HG03520 (cell line): ENCODE measurements around the gene PTPN4.

Experiments used
- ATAC-seq: cut with Tn5 transposase; IDR thresholded peaks from one replicate; pipeline ENCODE4 v1.9.1; 2021; ENCODE audit warnings: mild to moderate bottlenecking, moderate library complexity; ENCODE audit not compliant: unreplicated experiment

The PTPN4 gene

DNA sequence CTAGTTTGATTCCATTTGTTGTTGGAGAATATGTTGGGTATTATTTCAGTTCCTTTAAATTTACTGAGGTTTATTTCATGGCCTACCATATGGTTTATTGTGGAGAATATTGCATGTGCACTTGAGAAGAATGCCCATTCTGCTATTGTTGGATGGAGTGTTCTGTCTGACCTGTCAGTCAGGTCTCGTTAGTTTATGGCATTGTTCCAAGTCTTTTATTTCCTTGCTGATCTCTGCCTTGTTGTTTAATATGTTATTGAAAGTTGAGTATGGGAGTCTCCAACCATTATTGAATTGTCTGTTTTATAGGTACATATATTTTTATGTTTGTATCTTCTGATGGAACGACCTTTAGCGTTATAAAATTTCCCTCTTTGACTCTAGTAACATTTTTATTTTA is 86.3 kb downstream of the PTPN4 start:
- ATAC-seq: no peak

DNA sequence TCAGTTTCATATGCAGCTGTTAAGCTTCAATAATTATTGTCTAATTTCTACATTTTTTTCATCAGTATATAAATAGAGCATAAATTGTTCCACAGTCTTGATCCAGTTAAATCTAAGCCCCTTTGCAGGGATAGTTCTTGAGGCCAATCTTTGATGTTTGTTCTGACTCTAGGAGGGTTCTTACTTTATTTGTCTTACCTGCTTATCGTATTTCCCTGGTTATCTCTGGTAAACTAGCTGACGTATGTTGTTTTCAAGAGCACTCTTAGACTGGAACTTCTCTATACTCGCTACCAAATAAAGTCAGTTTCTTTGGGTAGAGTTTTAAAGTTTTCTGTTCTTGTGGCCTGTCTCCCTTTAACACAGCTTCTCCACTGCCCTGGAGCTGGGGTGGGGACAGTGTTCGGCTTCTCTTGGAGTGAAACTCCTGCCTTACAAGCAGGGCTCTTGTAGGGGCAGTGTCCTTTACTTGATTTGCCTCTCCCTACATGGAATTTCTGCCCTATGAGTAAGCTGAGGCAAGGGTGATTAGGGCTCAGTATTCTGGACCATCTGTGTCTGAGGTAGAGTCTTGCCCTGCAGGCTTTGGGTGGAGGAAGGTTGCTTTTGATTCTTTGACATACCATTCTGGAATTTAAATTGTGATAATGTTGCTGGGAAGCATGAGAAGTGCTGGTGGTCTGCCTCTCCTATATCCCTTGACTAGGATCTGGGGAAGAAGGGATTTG is 90.3 kb downstream of the PTPN4 start:
- ATAC-seq: no peak

DNA sequence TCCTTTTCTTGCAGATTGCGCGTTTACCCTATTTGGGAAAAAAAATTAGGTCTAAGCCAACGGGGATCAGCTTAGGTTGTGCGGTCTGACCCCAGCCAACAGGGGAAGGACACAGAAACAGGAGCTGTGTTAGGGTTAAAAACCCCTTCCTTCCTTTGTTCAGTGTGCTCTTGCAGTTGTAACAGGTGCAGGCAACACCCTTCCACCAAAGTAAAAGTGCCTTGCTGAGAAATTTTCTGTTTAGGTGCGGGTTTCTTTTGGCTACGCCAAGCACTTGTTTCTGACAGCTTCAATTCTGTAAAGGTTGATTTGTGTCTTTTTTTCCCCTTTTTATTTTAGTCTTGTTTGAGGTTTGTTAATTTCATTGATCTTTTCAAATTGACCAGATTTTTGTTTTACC is 92.5 kb downstream of the PTPN4 start:
- ATAC-seq: no peak

DNA sequence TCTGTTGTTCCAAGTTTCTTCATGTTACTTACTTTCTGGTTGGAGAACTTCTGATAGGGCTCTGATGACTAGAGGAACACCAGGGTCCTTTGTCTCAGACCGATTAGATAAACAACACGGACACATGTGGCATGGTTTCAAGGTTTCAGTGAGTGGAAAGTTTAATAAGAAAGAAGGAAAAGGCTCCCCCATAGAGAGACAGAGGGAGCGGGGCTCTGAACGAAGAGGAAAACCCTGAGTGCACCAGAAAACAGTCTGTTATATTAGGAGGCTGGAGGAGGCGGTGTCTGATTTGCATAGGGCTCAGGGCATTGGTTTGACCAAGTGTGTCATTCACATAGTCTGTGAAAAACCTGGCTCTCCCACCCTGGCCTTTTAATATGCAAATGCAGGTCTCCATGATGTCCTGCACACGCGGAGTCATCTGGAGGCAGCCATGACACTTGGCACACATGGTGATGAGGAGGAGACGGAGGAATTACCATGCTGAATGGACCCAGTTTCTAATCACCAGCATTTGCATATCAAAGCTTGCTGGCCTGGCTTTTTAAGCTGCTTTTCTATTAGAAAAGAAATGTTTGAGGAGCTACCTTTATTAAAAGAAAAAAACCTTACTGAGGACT is 94.2 kb downstream of the PTPN4 start:
- ATAC-seq: no peak

DNA sequence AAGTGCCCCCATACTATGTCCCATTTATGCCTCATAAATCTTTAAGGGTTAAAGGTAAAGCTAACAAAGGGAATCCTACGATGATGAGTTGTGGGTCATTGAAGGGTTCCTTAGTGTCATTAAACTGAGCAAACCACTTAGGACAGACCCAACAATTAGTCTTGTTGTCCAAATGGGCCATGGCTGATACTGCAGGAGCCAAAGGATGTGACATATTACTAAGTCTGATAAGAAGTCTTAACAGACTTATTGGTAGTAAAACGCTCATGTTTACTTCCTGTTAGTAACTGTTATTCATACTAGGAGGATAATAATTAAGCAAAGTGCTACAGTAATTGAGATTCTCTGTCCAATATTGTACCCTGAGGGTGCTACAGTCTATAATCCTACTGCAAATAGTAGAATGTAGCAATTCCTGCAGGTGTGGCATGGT is 96.8 kb downstream of the PTPN4 start:
- ATAC-seq: no peak

DNA sequence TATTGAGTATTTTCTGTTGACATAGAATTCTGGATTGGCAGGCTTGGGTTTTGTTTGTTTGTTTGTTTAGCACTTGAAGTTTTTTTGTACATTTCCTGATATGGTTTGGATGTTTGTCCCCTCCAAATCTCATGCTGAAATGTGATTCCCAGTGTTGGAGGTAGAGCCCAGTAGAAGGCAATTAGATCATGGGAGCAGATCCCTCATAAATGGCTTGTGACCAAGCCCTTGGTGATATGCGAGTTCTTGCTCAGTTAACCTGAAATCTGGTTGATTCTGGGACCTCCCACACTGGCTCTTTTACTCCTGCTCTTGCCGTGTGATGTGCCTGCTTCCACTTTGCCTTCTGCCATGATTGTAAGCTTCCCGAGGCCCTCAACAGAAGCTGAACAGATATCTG is 98.0 kb downstream of the PTPN4 start:
- ATAC-seq: no peak

DNA sequence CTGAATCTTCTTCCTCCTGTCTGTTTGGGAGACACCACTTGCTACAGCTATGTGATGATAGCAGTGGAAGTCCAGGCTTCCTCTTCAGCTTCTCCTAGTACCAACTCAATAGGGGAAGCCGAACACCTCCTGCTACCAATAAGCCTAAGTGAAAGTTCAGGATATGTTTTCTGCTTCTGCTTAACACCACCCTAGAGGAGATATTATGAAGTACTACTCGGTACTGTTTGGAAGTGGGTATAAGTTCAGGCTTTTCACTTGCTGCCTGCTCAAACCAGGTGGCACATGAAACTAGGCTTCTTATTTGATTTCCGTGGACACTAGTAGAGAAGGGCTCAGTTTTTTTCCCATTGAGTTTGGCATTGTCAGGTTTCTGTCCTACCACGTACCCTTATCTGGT is 99.8 kb downstream of the PTPN4 start:
- ATAC-seq: no peak

DNA sequence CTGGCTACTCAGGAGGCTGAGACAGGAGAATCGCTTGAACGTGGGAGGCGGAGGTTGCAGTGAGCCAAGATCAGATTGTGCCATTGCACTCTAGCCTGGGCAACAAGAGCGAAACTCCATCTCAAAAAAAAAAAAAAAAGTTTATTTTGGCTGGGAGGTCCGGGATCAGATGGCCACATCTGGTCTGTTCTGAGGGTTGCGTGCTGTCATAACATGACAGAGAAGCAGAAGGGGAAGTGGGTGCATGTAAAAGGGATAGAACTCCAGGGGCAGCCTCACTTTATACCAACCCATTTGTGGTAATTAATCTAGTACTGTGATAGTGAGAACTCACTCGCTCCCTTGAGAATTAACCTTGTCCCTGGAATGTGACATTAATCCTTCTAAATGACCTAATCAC is 101.2 kb downstream of the PTPN4 start:
- no peak for ATAC-seq

DNA sequence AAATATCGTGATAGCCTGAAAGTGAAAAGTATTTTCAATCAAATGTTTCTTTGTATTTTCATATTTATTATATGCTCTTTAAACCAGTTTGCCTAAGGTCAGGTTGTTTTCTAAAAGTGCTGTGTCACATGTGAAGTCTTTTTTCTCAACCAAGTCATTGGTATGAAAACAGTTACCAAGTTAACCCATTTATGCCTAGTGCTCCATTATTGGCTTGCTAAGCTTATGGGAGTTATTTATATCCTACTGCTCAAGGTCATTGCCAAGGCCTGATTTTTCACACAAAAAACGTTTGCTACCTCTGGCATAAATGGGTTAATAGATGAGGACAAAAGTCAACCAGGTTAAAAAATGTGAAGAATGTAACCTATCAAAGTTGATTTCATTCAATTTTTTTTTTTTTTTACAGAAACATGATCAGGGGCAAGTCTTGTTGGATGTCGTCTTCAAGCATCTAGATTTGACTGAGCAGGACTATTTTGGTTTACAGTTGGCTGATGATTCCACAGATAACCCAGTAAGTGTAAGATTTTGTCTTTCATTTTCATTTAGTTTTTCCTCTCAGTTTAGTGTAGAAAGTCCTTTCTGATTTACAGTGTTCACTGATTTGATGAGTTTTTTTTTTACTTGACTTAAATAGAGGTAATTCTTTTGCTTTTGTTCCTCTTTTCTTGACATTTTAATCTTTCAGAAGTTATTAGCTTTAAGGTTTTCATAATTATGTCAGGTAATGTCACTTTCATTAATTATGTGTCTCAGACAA is 102.6 kb downstream of the PTPN4 start:
- ATAC-seq: peak; percentile 81

DNA sequence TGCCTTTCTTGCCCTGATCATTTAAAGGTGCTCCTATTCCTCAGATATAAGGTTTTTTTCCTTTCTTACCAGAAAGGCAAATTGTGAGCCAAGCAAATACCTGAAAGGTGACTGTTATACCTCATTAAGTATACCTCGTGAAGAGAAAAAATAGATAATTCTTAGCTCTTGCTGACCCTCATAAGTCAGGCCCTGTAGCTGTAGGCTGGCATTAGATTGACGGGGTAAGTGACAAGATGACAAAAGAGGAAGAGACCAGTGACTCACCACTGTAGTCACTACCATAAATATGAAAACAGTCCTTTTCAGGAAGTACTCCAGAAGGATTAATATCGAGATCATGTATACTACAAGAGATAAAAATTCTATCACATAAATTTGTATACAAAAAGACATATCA is 104.6 kb downstream of the PTPN4 start:
- peak; percentile 45 for ATAC-seq

DNA sequence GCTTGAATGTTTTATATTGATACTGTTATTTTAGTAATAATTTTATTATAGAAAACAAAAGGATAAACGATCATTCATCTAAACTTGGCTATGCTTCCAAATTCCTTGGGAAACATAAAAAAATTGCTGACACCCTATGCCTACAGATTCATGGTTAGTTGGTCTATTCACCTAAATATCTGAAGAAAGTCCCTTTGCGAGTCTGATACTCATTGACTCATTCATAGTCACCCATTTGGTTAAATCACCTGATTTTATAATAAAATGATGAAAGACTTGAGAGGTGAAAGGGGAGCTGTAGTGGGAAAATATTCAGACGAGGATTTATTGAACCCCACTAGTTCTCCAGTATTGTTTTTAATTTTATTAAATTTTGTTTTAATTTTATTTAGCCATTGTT is 112.0 kb downstream of the PTPN4 start:
- ATAC-seq: no peak

DNA sequence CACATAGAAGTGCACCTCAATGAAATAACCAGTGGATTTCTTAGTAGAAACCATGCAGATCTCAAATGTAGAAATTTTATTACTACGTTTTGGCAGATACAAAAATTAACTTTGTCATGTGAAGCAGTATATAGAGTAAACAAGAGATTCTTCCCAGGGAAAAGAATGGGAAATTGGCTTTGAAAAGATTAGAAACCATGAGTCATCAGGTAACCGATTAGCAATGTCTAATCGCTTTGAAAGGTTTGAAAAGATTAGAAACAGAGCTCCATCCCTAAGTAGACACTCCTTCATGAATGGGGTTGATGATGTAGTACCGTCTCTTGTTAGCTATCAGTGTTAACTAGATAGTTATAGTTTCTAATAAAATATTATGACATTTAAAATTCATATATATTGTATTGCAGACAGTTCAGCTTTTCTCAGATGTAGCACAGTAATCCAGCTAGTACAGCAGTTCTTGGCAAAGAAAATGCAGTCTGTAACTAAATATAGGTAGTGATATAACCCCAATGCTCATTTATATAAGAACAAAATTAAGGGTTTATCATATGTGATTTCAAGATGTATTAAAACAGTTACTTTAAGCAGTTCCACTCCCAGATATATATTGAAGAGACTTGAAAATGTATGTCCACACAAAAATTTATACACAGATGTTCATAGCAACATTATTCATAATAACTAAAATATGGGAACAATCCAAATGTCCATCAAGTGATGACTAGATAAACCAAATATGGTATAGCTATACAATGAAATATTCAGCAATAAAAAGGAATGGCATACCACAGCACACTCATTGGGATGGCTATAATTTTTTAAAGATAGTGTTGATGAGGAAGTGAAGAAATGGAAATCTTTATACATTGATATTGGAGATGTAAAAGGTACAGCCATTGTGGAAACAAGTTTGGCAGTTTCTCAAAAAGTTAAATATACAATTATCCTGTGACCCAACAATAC is 113.9 kb downstream of the PTPN4 start:
- ATAC-seq: no peak

DNA sequence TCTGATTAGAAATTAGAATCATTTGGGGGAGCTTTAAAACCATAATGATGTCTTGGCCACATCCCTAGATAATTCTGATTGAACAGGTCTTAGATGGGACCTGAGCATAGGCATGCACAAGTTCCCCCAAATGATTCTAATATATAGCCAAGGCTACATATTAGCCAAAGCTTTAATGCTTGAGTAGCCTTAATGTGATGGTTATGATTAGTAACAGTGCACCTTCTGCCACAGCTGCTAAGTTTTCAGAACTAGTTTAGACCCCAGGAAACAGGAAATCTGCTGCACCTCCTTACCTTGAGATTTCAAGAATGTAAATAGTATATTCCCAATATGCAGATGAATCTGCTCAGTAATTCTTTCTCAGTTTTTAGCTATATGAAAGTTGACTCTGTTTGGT is 119.8 kb downstream of the PTPN4 start:
- no peak for ATAC-seq

DNA sequence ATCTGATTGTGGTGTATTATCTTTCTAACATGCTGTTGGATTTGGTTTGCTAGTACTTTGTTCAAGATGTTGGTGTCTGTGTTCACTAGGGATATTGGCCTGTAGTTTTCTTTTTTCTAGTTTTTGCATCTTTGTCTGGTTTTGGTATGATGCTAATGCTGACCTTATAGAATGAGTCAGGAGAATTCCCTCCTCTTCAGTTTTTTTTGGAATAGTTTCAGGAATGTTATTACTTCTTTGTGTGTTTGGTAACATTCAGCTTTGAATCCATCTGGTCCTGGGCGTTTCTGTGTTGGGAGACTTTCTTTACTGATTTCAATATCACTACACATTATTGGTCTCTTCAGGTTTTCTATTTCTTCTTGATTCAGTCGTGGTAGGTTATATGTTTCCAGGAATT is 129.0 kb downstream of the PTPN4 start:
- ATAC-seq: no peak

DNA sequence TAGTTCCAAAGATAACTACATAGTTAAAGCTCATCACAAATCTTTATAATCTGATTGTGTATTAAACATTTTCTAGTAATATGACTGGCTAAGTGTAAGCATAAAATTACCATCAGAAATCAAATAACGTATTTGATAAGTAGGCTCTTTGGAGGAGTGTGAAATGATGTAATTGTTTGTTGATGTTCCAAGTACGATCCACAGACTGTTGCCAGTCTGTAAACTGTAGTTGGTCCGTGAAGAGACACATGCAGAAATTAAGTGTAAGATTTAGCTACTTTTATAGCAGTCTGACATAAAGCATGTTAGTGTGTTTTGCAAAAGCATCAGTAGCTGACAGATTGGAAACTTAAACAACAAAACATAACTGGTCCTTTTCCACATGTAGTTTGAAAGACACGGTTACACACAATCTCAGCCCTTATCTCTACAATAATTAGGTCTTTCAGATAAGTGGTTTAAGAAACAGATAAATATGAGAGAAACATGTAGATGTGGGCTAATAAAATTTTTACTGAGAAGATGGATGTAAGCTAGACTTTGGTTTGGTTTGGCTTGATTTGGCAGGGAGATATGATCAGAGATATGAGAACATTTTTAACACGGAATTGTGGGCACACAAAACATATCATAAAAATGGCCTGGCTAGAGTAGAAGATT is 138.1 kb downstream of the PTPN4 start:
- ATAC-seq: no peak

DNA sequence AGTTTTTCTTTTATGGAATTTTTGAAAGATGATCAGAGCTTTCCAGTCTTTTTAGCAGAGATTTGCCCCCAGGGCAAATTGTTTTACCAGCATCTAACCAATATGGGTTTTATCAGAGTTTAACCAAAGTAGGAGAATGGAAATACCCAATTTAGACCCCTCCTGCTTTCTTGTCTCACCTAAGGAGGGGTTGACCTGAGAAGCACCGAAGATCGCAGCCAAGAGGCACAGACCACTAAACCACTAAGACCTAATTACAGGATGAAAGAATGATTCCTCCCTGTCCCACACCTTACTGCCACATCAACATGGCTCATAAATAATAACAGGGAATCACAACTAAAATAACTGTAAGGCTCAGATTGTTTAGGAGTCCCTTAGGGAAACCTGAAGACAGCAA is 141.3 kb downstream of the PTPN4 start:
- no peak for ATAC-seq

DNA sequence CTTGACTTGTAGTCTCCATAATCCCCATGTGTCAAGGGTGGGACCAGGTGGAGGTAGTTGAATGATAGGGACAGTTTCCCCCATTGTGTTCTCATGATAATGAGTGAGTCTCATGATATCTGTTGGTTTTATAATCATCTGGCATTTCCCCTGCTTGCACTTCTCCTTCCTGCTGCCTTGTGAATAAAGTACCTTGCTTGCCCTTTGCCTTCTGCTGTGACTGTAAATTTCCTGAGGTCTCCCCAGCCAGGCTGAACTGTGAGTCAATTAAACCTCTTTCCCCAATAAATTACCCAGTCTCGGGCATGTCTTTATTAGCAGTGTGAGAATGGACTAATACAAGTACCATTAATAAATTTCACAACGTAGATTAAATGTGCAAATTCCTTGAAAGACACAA is 150.8 kb downstream of the PTPN4 start:
- no peak for ATAC-seq

DNA sequence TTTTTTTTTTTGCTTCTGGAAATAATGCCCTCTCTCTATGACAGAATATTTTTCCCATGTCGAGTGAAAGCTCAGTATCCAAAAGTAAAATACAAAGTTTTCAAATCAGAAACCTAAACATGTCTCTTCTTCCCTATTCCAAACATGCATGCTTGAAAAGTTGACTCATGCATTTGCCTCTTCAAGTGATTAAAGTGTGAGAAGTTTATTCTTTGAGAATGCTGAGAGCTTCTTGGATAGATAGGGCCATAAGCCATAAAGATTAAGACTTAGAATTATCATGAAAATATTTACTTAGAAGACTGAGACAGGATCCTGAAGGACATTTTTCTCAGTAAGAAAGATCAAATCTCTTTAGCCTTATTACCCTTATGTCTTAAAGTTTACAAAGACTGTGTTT is 154.5 kb downstream of the PTPN4 start:
- no peak for ATAC-seq

DNA sequence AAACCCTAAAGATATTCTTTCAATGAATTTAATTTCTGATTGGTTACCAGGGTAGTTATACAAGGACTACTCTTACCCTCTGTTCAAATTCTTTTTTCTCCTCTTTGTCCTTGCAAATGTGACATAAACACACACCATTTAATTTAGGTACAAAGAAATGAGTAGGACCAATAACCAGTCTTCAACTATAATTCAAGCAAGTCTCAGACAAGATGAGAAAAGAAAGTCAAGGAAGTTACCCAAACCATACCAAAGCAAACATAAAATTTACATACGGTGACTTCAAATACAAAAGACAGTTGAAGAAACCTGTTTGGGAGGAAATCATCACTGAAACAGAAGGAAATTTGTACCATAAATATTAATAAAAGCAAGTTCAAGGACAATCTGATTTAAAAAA is 162.1 kb downstream of the PTPN4 start:
- no peak for ATAC-seq

DNA sequence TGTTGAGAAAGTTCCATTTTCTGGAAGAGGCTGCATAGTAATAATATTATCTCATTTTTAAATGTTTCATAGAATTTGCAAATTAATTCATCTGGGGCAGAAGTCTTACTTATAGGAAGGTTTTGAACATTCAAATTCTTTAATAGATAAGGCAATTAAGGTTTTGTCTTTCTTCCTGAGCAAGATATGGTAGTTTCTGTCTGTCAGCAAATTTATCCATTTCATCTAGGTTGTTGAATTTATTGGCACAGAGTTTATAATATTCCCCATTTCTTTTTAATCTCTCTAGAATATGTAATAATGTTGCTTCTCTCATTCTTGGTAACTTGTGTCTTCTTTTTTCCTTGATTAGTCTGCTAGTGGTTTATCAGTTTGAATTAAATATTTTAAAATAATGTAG is 163.0 kb downstream of the PTPN4 start:
- no peak for ATAC-seq
